Dendritic cell treated with granulocyte-macrophage colony-stimulating factor and Interleukin-4, amounts not matched to agents 40 ng/mL and 50 ng/mL, for 4 days (primary cell): ENCODE data around the gene DPH1.

Source experiments
- H3K27ac Mint-ChIP-seq: one replicate; pipeline ENCODE4 v1.8.0; 2022; ENCODE audit warnings: mild to moderate bottlenecking, mixed read lengths
- H3K27me3 Mint-ChIP-seq: one replicate; pipeline ENCODE4 v1.8.0; 2022; ENCODE audit warnings: mild to moderate bottlenecking, mixed read lengths
- H3K36me3 Mint-ChIP-seq: one replicate; pipeline ENCODE4 v1.8.0; 2022; ENCODE audit warnings: low read depth, mixed read lengths
- H3K4me1 Mint-ChIP-seq: one replicate; pipeline ENCODE4 v1.8.0; 2022; ENCODE audit warnings: low read depth, mixed read lengths
- H3K4me3 Mint-ChIP-seq: one replicate; pipeline ENCODE4 v1.8.0; 2022; ENCODE audit warnings: mild to moderate bottlenecking, moderate library complexity, mixed read lengths
- H3K9me3 Mint-ChIP-seq: one replicate; pipeline ENCODE4 v1.8.0; 2022; ENCODE audit warnings: mixed read lengths
- intact Hi-C: fragments of 100-400 bp; cut with micrococcal nuclease; formaldehyde crosslinking; loops from one replicate; pipeline ENCODE4 v1.15.0; 2022

DPH1 gene

GRCh38 chr17:2054512-2055291 lies 24.7 kb downstream of the DPH1 start, which contains the start of gene HIC1:
TSS of gene HIC1 (plus strand) at chr17:2055103. CDS start at chr17:2056691, 1,588 bp downstream.
- Mint-ChIP-seq H3K9me3 (no peaks in the 10 kb centered on the region), H3K4me1 (peaks cover 41% of the 10 kb centered on the region), H3K4me3 (peak within 1 kb of the TSS; percentile 49), H3K27me3 (peaks cover 52% of the 10 kb centered on the region), H3K36me3 (no peaks in the 10 kb centered on the region), H3K27ac (no peak within 1 kb of the TSS)
- intact Hi-C loops = loop anchor here (1.0 to 5.0 kb wide), 2 partner anchors 103 to 190 kb away; no protein-coding TSS in a partner anchor

DNA sequence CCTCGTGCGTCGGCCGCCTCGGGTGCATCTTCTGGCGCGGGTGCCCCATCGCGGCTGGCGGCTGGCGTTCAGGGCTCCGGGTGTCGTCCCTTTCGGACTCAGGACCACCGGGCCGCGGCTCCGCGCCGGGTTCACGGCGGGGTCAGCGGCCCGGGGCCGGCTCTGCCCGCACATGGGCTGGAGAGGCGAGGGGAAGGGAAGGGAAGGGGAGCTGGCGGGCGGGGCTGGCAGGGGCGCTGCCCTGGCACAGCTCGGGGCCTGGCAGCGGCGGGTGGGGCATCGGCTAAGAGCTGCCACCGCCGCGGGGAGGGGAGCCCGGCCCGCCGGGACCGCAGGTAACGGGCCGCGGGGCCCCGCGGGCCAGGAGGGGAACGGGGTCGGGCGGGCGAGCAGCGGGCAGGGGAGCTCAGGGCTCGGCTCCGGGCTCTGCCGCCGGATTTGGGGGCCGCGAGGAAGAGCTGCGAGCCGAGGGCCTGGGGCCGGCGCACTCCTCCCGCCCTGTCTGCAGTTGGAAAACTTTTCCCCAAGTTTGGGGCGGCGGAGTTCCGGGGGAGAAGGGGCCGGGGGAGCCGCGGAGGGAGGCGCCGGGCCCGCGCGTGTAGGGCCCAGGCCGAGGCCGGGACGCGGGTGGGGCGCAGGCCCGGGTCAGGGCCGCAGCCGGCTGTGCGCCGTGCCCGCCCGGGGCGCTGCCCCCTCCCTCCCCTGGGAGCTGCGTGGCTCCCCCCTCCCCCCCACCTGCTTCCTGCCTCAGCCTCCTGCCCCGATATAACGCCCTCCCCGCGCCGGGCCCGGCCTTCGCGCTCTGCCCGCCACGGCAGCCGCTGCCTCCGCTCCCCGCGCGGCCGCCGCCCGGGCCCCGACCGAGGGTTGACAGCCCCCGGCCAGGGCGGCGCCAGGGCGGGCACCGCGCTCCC lies 25.6 kb downstream of the DPH1 start:
- Mint-ChIP-seq H3K4me1 (peaks cover 50% of the 10 kb centered on the region), H3K9me3 (no peaks in the 10 kb centered on the region), H3K27ac (no peak overlapping the region), H3K4me3 (peak overlapping the region; percentile 64), H3K27me3 (peaks cover 58% of the 10 kb centered on the region), H3K36me3 (peaks cover 6% of the 10 kb centered on the region)
- intact Hi-C loops = loop anchor here (5.0 kb wide), 1 partner anchor 102 kb away; no protein-coding TSS in a partner anchor

- Mint-ChIP-seq H3K36me3 (peaks cover 15% of the 10 kb centered on the region), H3K27ac (no peak overlapping the region), H3K4me1 (peaks cover 48% of the 10 kb centered on the region), H3K9me3 (no peaks in the 10 kb centered on the region), H3K4me3 (peak overlapping the region; percentile 64), H3K27me3 (peaks cover 61% of the 10 kb centered on the region)
- intact Hi-C loops = loop anchor here (5.0 kb wide), 1 partner anchor 101 kb away; no protein-coding TSS in a partner anchor
Measured at GRCh38 chr17:2056206-2057174, 26.5 kb downstream of the DPH1 start.

DNA sequence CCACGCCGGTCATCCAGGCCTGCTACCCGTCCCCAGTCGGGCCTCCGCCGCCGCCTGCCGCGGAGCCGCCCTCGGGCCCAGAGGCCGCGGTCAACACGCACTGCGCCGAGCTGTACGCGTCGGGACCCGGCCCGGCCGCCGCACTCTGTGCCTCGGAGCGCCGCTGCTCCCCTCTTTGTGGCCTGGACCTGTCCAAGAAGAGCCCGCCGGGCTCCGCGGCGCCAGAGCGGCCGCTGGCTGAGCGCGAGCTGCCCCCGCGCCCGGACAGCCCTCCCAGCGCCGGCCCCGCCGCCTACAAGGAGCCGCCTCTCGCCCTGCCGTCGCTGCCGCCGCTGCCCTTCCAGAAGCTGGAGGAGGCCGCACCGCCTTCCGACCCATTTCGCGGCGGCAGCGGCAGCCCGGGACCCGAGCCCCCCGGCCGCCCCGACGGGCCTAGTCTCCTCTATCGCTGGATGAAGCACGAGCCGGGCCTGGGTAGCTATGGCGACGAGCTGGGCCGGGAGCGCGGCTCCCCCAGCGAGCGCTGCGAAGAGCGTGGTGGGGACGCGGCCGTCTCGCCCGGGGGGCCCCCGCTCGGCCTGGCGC lies 27.3 kb downstream of the DPH1 start:
- Mint-ChIP-seq H3K27me3 (peaks cover 58% of the 10 kb centered on the region), H3K9me3 (no peaks in the 10 kb centered on the region), H3K27ac (no peak overlapping the region), H3K4me1 (peaks cover 40% of the 10 kb centered on the region), H3K36me3 (peaks cover 23% of the 10 kb centered on the region), H3K4me3 (peak overlapping the region; percentile 9)
- intact Hi-C loops = loop anchor here (5.0 kb wide), 1 partner anchor 100 kb away; no protein-coding TSS in a partner anchor

- H3K4me3 Mint-ChIP-seq = peak overlapping the region; percentile 13
- intact Hi-C loops = loop anchor here (2.0 to 5.0 kb wide), 2 partner anchors 31 to 99 kb away; no protein-coding TSS in a partner anchor
- H3K9me3 Mint-ChIP-seq = no peaks in the 10 kb centered on the region
- H3K36me3 Mint-ChIP-seq = peaks cover 30% of the 10 kb centered on the region
- peaks cover 45% of the 10 kb centered on the region for H3K4me1 Mint-ChIP-seq
- no peak overlapping the region for H3K27ac Mint-ChIP-seq
- peaks cover 62% of the 10 kb centered on the region for H3K27me3 Mint-ChIP-seq
Measured at GRCh38 chr17:2057760-2058585, 28.0 kb downstream of the DPH1 start.

GRCh38 chr17:2058586-2059546 lies 28.9 kb downstream of the DPH1 start:
- peak overlapping the region; percentile 46 for H3K27ac Mint-ChIP-seq
- H3K4me1 Mint-ChIP-seq = peaks cover 36% of the 10 kb centered on the region
- H3K27me3 Mint-ChIP-seq = peaks cover 57% of the 10 kb centered on the region
- intact Hi-C loops = loop anchor here (2.0 to 5.0 kb wide), 2 partner anchors 30 to 98 kb away; no protein-coding TSS in a partner anchor
- H3K9me3 Mint-ChIP-seq = no peaks in the 10 kb centered on the region
- peak overlapping the region; percentile 71 for H3K4me3 Mint-ChIP-seq
- H3K36me3 Mint-ChIP-seq = peaks cover 39% of the 10 kb centered on the region

- Mint-ChIP-seq H3K4me3 (peak overlapping the region; percentile 71), H3K4me1 (peaks cover 41% of the 10 kb centered on the region), H3K27me3 (peaks cover 50% of the 10 kb centered on the region), H3K9me3 (no peaks in the 10 kb centered on the region), H3K27ac (peak overlapping the region; percentile 46), H3K36me3 (peaks cover 48% of the 10 kb centered on the region)
- intact Hi-C loops = loop anchor here (2.0 to 5.0 kb wide), 2 partner anchors 29 to 98 kb away; no protein-coding TSS in a partner anchor
Measured at GRCh38 chr17:2059547-2060384, 29.8 kb downstream of the DPH1 start.

DNA sequence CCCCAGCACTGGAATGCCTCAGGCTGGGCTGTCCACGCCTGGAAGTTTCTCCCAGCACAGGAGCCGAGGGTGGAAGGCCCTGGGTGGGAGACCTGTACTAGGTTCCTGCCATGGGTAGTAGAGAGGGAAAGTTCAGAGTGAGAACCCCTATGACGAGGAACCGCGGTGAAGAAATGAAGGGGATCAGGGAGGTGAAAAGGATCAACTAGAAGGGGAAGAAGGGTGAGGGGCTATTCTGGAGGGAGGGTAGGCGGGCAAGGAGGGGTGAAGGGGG lies 30.4 kb downstream of the DPH1 start:
- Mint-ChIP-seq H3K27me3 (peaks cover 48% of the 10 kb centered on the region), H3K4me3 (no peak overlapping the region), H3K36me3 (peaks cover 54% of the 10 kb centered on the region), H3K9me3 (no peaks in the 10 kb centered on the region), H3K4me1 (peaks cover 47% of the 10 kb centered on the region), H3K27ac (peak overlapping the region; percentile 1)
- intact Hi-C loops = no loop called here

- H3K9me3 Mint-ChIP-seq = no peaks in the 10 kb centered on the region
- H3K36me3 Mint-ChIP-seq = peaks cover 59% of the 10 kb centered on the region
- peaks cover 48% of the 10 kb centered on the region for H3K4me1 Mint-ChIP-seq
- H3K27ac Mint-ChIP-seq = peak overlapping the region; percentile 1
- peaks cover 51% of the 10 kb centered on the region for H3K27me3 Mint-ChIP-seq
- intact Hi-C loops = no loop called here
- H3K4me3 Mint-ChIP-seq = no peak overlapping the region
Measured at GRCh38 chr17:2060681-2061440, 30.9 kb downstream of the DPH1 start.

DNA sequence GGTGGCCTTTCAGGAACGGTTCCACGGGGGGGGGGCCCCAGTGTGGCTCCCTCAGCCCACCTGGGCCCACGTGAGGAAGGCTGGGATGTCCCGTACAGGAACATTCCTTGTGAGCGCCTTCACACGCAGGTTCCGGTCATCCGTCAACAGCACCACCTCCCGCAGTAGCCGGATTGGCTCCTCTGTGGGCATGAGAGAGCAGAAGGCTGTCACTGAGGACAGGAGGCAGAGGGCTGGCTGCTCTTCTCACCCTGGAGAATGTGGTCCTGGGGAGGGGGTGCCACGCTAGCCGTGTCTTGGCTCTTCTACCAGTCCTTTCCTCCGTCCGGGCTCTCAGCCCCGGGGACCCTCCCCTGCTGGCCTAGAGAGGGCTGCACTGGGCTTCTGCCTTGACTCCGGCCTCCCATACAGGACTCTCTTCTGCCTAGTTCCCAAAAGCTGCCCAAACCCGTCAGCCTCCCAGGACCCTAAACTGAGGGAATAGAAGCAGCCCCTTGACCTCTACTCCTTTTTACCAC lies 31.5 kb downstream of the DPH1 start:
- peaks cover 65% of the 10 kb centered on the region for H3K36me3 Mint-ChIP-seq
- intact Hi-C loops = no loop called here

More for the DNA sequence above, 31.5 kb downstream of the DPH1 start:
- H3K9me3 Mint-ChIP-seq = no peaks in the 10 kb centered on the region
- H3K27me3 Mint-ChIP-seq = peaks cover 49% of the 10 kb centered on the region
- H3K4me1 Mint-ChIP-seq = peaks cover 43% of the 10 kb centered on the region
- no peak overlapping the region for H3K4me3 Mint-ChIP-seq
- H3K27ac Mint-ChIP-seq = no peak overlapping the region
